GM18517 (cell line): ENCODE results near the gene USF1.
"Not testable (repeated sequence)": the region's sequence is repeated elsewhere in the genome, so short reads cannot be mapped to it uniquely, and the experiment has no call there.

Source experiments
- ATAC-seq: cut with Tn5 transposase; IDR thresholded peaks from one replicate; pipeline ENCODE4 v1.9.1; 2021; ENCODE audit warnings: mild to moderate bottlenecking, moderate library complexity; ENCODE audit not compliant: unreplicated experiment

The USF1 gene

DNA sequence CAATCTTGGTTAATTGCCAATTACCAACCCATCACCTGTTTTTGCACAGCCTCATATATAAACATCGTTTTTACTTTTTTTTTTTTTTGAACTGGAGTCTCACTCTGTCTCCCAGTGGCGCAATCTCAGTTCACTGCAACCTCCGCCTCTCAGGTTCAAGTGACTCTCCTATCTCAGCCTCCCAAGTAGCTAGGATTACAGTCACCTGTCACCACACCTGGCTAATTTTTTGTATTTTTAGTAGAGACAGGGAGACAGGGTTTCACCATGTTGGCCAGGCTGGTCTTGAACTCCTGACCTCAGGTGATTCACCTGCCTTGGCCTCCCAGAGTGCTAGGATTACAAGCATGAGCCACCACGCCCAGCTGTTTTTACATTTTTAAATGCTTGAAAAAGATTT, 53.7 kb downstream of the USF1 start:
- not testable (repeated sequence) for ATAC-seq
